Mesothelial cell of epicardium (in vitro differentiated cells): ENCODE results near the gene PRRG1. TPM values are rescaled to one million over a fixed set of nuclear protein-coding genes. Genes with fewer than 3 reads are reported as not detected.

ENCODE experiments used
- DNase-seq, 2 experiments: peaks; one replicate each; pipeline ENCODE4 v3.0.0; 2021; ENCODE audit warnings: low spot score in 2 of 2; ENCODE audit not compliant: unreplicated experiment in 2 of 2
- H3K27ac Mint-ChIP-seq: 2 replicates; pipeline ENCODE4 v1.8.0; 2021; ENCODE audit warnings: mixed read lengths
- H3K27me3 Mint-ChIP-seq: 2 replicates; pipeline ENCODE4 v1.8.0; 2021; ENCODE audit warnings: low read depth, mixed read lengths
- H3K36me3 Mint-ChIP-seq: 2 replicates; pipeline ENCODE4 v1.8.0; 2021; ENCODE audit warnings: mixed read lengths
- H3K4me1 Mint-ChIP-seq: 2 replicates; pipeline ENCODE4 v1.8.0; 2021; ENCODE audit warnings: mixed read lengths
- H3K4me3 Mint-ChIP-seq: 2 replicates; pipeline ENCODE4 v1.8.0; 2021; ENCODE audit warnings: mild to moderate bottlenecking, moderate library complexity, mixed read lengths
- H3K9me3 Mint-ChIP-seq: 2 replicates; pipeline ENCODE4 v1.8.0; 2021; ENCODE audit warnings: mixed read lengths
- CTCF ChIP-seq: fragments of 200-600 bp; sonication (generic); IDR thresholded peaks from one replicate; pipeline ENCODE4 v1.5.0; 2021; ENCODE audit warnings: antibody characterized with exemption; ENCODE audit not compliant: unreplicated experiment
- total RNA-seq: library from RNA; stranded (reverse); gene quantifications from 3 replicates; pipeline ENCODE4 v1.2.1, GENCODE V29; 2021

PRRG1 gene
- total RNA-seq, 1 donor from 2014 or later = 8.5 TPM

- H3K9me3 Mint-ChIP-seq = peaks cover 56% of the 10 kb centered on the region
- no peak for TF ChIP-seq CTCF
- no peak overlapping the region for H3K4me3 Mint-ChIP-seq
- H3K27me3 Mint-ChIP-seq = no peaks in the 10 kb centered on the region
- DNase-seq = no peak
- H3K36me3 Mint-ChIP-seq = peaks cover 18% of the 10 kb centered on the region
- H3K4me1 Mint-ChIP-seq = no peaks in the 10 kb centered on the region
- H3K27ac Mint-ChIP-seq = no peak overlapping the region
These were observed 12.4 kb downstream of the PRRG1 start for GRCh38 chrX:37361596-37361995.

GRCh38 chrX:37364666-37365065 is 15.5 kb downstream of the PRRG1 start:
- Mint-ChIP-seq H3K27ac (no peak overlapping the region), H3K4me3 (no peak overlapping the region), H3K36me3 (peaks cover 8% of the 10 kb centered on the region), H3K27me3 (no peaks in the 10 kb centered on the region), H3K4me1 (no peaks in the 10 kb centered on the region), H3K9me3 (peaks cover 49% of the 10 kb centered on the region)
- no peak for TF ChIP-seq CTCF
- DNase-seq = no peak

- Mint-ChIP-seq H3K4me3 (no peak overlapping the region), H3K9me3 (peaks cover 40% of the 10 kb centered on the region), H3K36me3 (peaks cover 2% of the 10 kb centered on the region), H3K4me1 (no peaks in the 10 kb centered on the region), H3K27ac (no peak overlapping the region), H3K27me3 (no peaks in the 10 kb centered on the region)
- TF ChIP-seq CTCF = no peak
- DNase-seq = no peak
These were observed 18.8 kb downstream of the PRRG1 start for GRCh38 chrX:37367946-37368345.

GRCh38 chrX:37370499-37371141 is 21.5 kb downstream of the PRRG1 start:
- no peak for DNase-seq
- Mint-ChIP-seq H3K27me3 (no peaks in the 10 kb centered on the region), H3K36me3 (no peaks in the 10 kb centered on the region), H3K4me1 (no peaks in the 10 kb centered on the region), H3K4me3 (no peak overlapping the region), H3K27ac (no peak overlapping the region), H3K9me3 (peaks cover 46% of the 10 kb centered on the region)
- no peak for TF ChIP-seq CTCF

- TF ChIP-seq CTCF = no peak
- Mint-ChIP-seq H3K4me3 (no peak overlapping the region), H3K27ac (no peak overlapping the region), H3K36me3 (no peaks in the 10 kb centered on the region), H3K4me1 (no peaks in the 10 kb centered on the region), H3K27me3 (no peaks in the 10 kb centered on the region), H3K9me3 (peaks cover 50% of the 10 kb centered on the region)
- no peak for DNase-seq
These were observed 22.4 kb downstream of the PRRG1 start for GRCh38 chrX:37371578-37371991.

GRCh38 chrX:37378404-37378803 is 29.2 kb downstream of the PRRG1 start:
- H3K9me3 Mint-ChIP-seq = peaks cover 42% of the 10 kb centered on the region

More at GRCh38 chrX:37378404-37378803, 29.2 kb downstream of the PRRG1 start:
- Mint-ChIP-seq H3K27ac (no peak overlapping the region), H3K27me3 (no peaks in the 10 kb centered on the region), H3K36me3 (no peaks in the 10 kb centered on the region), H3K4me3 (no peak overlapping the region), H3K4me1 (peaks cover 4% of the 10 kb centered on the region)
- no peak for DNase-seq
- no peak for TF ChIP-seq CTCF
